ENCODE results near the gene IFNLR1. TPM values are rescaled to one million over a fixed set of nuclear protein-coding genes. Genes with fewer than 3 reads are reported as not detected.

IFNLR1 gene
- total and polyA plus RNA-seq, 9 of the 15 experiments (the other 6 are each of a cell fraction or from before 2014, with no cell fraction given) = not detected

- no peak for TF ChIP-seq ZNF780A (CRISPR knock-in tag; IDR thresholded peaks at IDR 0.05)
- no peak for TF ChIP-seq DIDO1 (tag; IDR thresholded peaks at IDR 0.05; ENCODE audit: low read depth)
- no peak for TF ChIP-seq CXXC5 (CRISPR knock-in tag; IDR thresholded peaks at IDR 0.05)
- no peak for TF ChIP-seq SP1 (CRISPR knock-in tag; IDR thresholded peaks at IDR 0.05)
- no peak for TF ChIP-seq THRAP3 (IDR thresholded peaks at IDR 0.05; ENCODE audit: borderline replicate concordance)
- no peak for TF ChIP-seq DPF2 (IDR thresholded peaks at IDR 0.05)
- TF ChIP-seq THRA (IDR thresholded peaks at IDR 0.05) = no peak
- no peak for TF ChIP-seq ZNF232 (CRISPR knock-in tag; IDR thresholded peaks at IDR 0.05)
- TF ChIP-seq PTBP1 (IDR thresholded peaks at IDR 0.05; ENCODE audit: low read depth, low read length) = no peak
- TF ChIP-seq MAFK (IDR thresholded peaks at IDR 0.05; ENCODE audit: low read length) = no peak
- no peak for TF ChIP-seq ZBTB2 (IDR thresholded peaks at IDR 0.05)
- no peak for TF ChIP-seq KHSRP (IDR thresholded peaks at IDR 0.05)
- no peak for TF ChIP-seq ADNP (tag; IDR thresholded peaks at IDR 0.05)
These were observed 39.7 kb upstream of the IFNLR1 start (continued) for GRCh38 chr1:24226749-24227148.

Measured in K562 (cell line).